CD4-positive, alpha-beta memory T cell (primary cell): ENCODE measurements around the gene DEDD. TPM values are rescaled to one million over a fixed set of nuclear protein-coding genes. Genes with fewer than 3 reads are reported as not detected.

Experiments used
- CTCF ChIA-PET: fragments of 350-600 bp; sonication (Branson Sonifier 250); formaldehyde crosslinking; loops from one replicate; lab custom pipeline; 2021; ENCODE audit warnings: inconsistent platforms; ENCODE audit not compliant: partially characterized antibody; lab: Charles Lee
- POLR2A ChIA-PET: fragments of 350-600 bp; sonication (Branson Sonifier 250); formaldehyde crosslinking; loops from one replicate; lab custom pipeline; 2021; ENCODE audit not compliant: partially characterized antibody; lab: Charles Lee
- DNase-seq, 5 donors: peaks; one replicate each; pipeline versions ENCODE4 v3.0.0 to v3.0.0-alpha.2; 2020 to 2022; ENCODE audit warnings: mixed read lengths in 1 of 5
- H3K27ac ChIP-seq: one replicate; pipeline ENCODE4 v1.7.0; 2013; ENCODE audit warnings: low read depth, low read length
- H3K27me3 ChIP-seq: 2 replicates; pipeline ENCODE4 v1.7.0; 2013; ENCODE audit warnings: mild to moderate bottlenecking, low read length, moderate library complexity; ENCODE audit not compliant: insufficient read depth
- H3K36me3 ChIP-seq: 2 replicates; pipeline ENCODE4 v1.7.0; 2013; ENCODE audit warnings: mild to moderate bottlenecking, low read length, moderate library complexity; ENCODE audit not compliant: insufficient read depth
- H3K4me1 ChIP-seq: 2 replicates; pipeline ENCODE4 v1.7.0; 2013; ENCODE audit warnings: mild to moderate bottlenecking, low read length, moderate library complexity; ENCODE audit not compliant: insufficient read depth
- H3K4me3 ChIP-seq, 2 donors: one replicate each; pipeline ENCODE4 v1.7.0; 2013; ENCODE audit warnings: low read length in 2 of 2, mild to moderate bottlenecking in 1 of 2
- H3K9me3 ChIP-seq, 2 donors: one replicate each; pipeline ENCODE4 v1.7.0; 2013; ENCODE audit warnings: low read length in 2 of 2, control low read depth in 1 of 2; ENCODE audit not compliant: control insufficient read depth in 1 of 2
- H3K27ac Mint-ChIP-seq, 7 donors: one replicate each; pipeline ENCODE4 v1.8.0; 2020 to 2021; ENCODE audit warnings: mixed read lengths in 7 of 7, mild to moderate bottlenecking in 6 of 7, inconsistent platforms in 3 of 7, moderate library complexity in 3 of 7
- H3K27me3 Mint-ChIP-seq, 2 donors: one replicate each; pipeline ENCODE4 v1.8.0; 2020 to 2021; ENCODE audit warnings: mixed read lengths in 2 of 2
- H3K36me3 Mint-ChIP-seq, 2 donors: one replicate each; pipeline ENCODE4 v1.8.0; 2020 to 2021; ENCODE audit warnings: mixed read lengths in 2 of 2, inconsistent platforms in 1 of 2, mild to moderate bottlenecking in 1 of 2
- H3K4me1 Mint-ChIP-seq, 4 donors: one replicate each; pipeline ENCODE4 v1.8.0; 2020 to 2021; ENCODE audit warnings: mixed read lengths in 4 of 4, mild to moderate bottlenecking in 1 of 4
- H3K4me3 Mint-ChIP-seq, 8 donors: one replicate each; pipeline ENCODE4 v1.8.0; 2020 to 2021; ENCODE audit warnings: mixed read lengths in 8 of 8, mild to moderate bottlenecking in 7 of 8, moderate library complexity in 6 of 8, inconsistent platforms in 3 of 8
- H3K9me3 Mint-ChIP-seq, 8 donors: one replicate each; pipeline ENCODE4 v1.8.0; 2020 to 2021; ENCODE audit warnings: mixed read lengths in 8 of 8, mild to moderate bottlenecking in 5 of 8, inconsistent platforms in 3 of 8, moderate library complexity in 1 of 8
- intact Hi-C: fragments of 100-400 bp; cut with micrococcal nuclease; formaldehyde crosslinking; loops from one replicate; pipeline ENCODE4 v1.15.1; 2023
- polyA plus RNA-seq, 2 donors: library from polyadenylated mRNA; unstranded; fragments of 300-500 nt; fragmentation: Illumina TruSeq; gene quantifications; one replicate each; pipeline ENCODE4 v1.2.3, GENCODE V29; 2021
- total RNA-seq, 2 experiments: library from RNA; stranded (reverse); gene quantifications; one replicate each; pipeline ENCODE4 v1.2.3, GENCODE V29; 2021

Gene DEDD
- total and polyA plus RNA-seq, 4 experiments from 2014 or later, result 39.1 to 42.0 (median 41.1) TPM

GRCh38 chr1:161172776-161173376 lies 40.4 kb upstream of the DEDD start:
- intact Hi-C loops, result no loop called here
- no peak overlapping the region for H3K4me3 ChIP-seq
- Mint-ChIP-seq H3K9me3 (no peaks in the 10 kb centered on the region), H3K4me1 (peaks cover 30 to 74% (median 50%) of the 10 kb centered on the region in 4 donors), H3K27me3 (no peaks in the 10 kb centered on the region), H3K36me3 (peaks cover 48 to 76% of the 10 kb centered on the region in 2 donors), H3K4me3 (peak overlapping the region in 2 of 8 donors; percentile 29 to 46), H3K27ac (peak overlapping the region in 5 of 7 donors; percentile 37 to 86 (median 54))
- H3K9me3 ChIP-seq, result no peaks in the 10 kb centered on the region
- H3K27me3 ChIP-seq, result no peaks in the 10 kb centered on the region
- H3K27ac ChIP-seq, result no peak overlapping the region
- H3K4me1 ChIP-seq, result peaks cover 28% of the 10 kb centered on the region
- ChIA-PET POLR2A (interaction anchor here (0.7 to 1.4 kb wide), 3 partner anchors 10 to 118 kb away, joined by 4 to 5 read pairs (median 4); no protein-coding TSS in a partner anchor), CTCF (interaction anchor here (1.3 kb wide), 1 partner anchor 9 kb away, joined by 3 read pairs; no protein-coding TSS in a partner anchor)
- H3K36me3 ChIP-seq, result peaks cover 59% of the 10 kb centered on the region
- DNase-seq, result no peak

DNA sequence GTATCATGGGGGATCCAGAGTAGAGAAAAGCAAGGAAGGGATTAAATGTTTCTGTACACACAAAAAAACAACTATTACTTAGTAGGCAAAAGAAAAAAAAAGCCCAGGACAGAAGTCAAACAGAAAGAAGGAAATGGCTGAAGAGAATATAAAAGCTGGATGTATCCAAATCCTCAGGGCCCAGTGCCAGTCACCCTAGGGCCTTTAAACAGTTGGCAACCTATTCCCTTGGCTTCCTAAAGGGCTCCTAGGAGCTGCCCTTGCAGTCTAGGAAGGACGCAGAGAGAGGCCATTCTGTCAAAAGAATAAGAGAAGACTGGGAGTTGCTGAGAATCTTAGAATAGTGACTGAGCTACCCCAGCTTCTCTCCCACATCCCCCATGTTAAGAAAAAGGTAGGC lies 39.9 kb upstream of the DEDD start:
- Mint-ChIP-seq H3K27me3 (no peaks in the 10 kb centered on the region), H3K4me3 (peak overlapping the region in 1 of 8 donors; percentile 29), H3K4me1 (peaks cover 27 to 74% (median 48%) of the 10 kb centered on the region in 4 donors), H3K27ac (peak overlapping the region in 4 of 7 donors; percentile 36 to 86 (median 72)), H3K36me3 (peaks cover 48 to 76% of the 10 kb centered on the region in 2 donors), H3K9me3 (no peaks in the 10 kb centered on the region)
- Histone ChIP-seq H3K4me1 (peaks cover 29% of the 10 kb centered on the region), H3K36me3 (peaks cover 59% of the 10 kb centered on the region), H3K27ac (no peak overlapping the region), H3K27me3 (no peaks in the 10 kb centered on the region), H3K9me3 (no peaks in the 10 kb centered on the region), H3K4me3 (no peak overlapping the region)
- DNase-seq, result no peak
- ChIA-PET CTCF (interaction anchor here (1.3 kb wide), 1 partner anchor 10 kb away, joined by 3 read pairs; no protein-coding TSS in a partner anchor), POLR2A (interaction anchor here (0.7 to 1.4 kb wide), 3 partner anchors 10 to 119 kb away, joined by 4 to 5 read pairs (median 4); no protein-coding TSS in a partner anchor)
- intact Hi-C loops, result no loop called here

- Mint-ChIP-seq H3K4me1 (peaks cover 30 to 77% (median 49%) of the 10 kb centered on the region in 4 donors), H3K9me3 (no peaks in the 10 kb centered on the region), H3K4me3 (no peak overlapping the region), H3K36me3 (peaks cover 48 to 70% of the 10 kb centered on the region in 2 donors), H3K27ac (peak overlapping the region in 1 of 7 donors; percentile 63), H3K27me3 (no peaks in the 10 kb centered on the region)
- Histone ChIP-seq H3K4me3 (no peak overlapping the region), H3K36me3 (peaks cover 59% of the 10 kb centered on the region), H3K4me1 (peaks cover 33% of the 10 kb centered on the region), H3K27ac (no peak overlapping the region), H3K9me3 (no peaks in the 10 kb centered on the region), H3K27me3 (no peaks in the 10 kb centered on the region)
- intact Hi-C loops, result no loop called here
- ChIA-PET CTCF (interaction anchor here (1.0 to 8.2 kb wide), 3 partner anchors 9 to 44 kb away, joined by 3 to 98 read pairs (median 3); no protein-coding TSS in a partner anchor), POLR2A (interaction anchor here (1.0 to 7.3 kb wide), 5 partner anchors 9 to 102 kb away, joined by 3 to 132 read pairs (median 4); partner anchors contain the start of genes ARHGAP30 and USP21)
- no peak for DNase-seq
Measured at GRCh38 chr1:161171696-161172095, 39.2 kb upstream of the DEDD start.

DNA sequence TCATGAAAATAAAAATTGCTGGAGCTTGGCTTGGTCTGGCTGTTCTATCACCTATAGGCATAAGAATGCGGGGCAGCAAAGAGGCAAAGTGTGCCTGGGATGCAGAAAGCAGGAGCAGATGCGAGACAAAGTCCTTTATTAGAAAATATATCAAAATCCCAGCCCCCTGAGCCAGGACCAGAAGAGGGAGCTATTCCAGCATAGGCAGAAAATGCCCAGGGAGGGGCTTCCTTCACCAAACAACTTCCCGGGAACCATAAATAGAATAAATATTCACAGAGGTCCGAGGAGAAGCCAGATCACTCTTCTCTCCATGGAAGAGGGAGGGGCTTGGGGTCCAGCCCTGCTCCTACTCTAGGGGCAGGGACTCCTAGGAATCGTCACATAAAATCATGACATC lies 38.7 kb upstream of the DEDD start:
- H3K9me3 Mint-ChIP-seq, result no peaks in the 10 kb centered on the region
- H3K4me1 ChIP-seq, result peaks cover 30% of the 10 kb centered on the region
- H3K36me3 ChIP-seq, result peaks cover 59% of the 10 kb centered on the region
- H3K4me3 Mint-ChIP-seq, result no peak overlapping the region
- peaks cover 48 to 67% of the 10 kb centered on the region in 2 donors for H3K36me3 Mint-ChIP-seq
- no peak for DNase-seq
- peak overlapping the region in 3 of 7 donors; percentile 17 to 63 (median 59) for H3K27ac Mint-ChIP-seq
- H3K27me3 Mint-ChIP-seq, result no peaks in the 10 kb centered on the region
- intact Hi-C loops, result no loop called here
- H3K27me3 ChIP-seq, result no peaks in the 10 kb centered on the region
- H3K27ac ChIP-seq, result no peak overlapping the region
- H3K9me3 ChIP-seq, result no peaks in the 10 kb centered on the region
- POLR2A ChIA-PET, result interaction anchor here (0.7 to 7.3 kb wide), 7 partner anchors 9 to 101 kb away, joined by 3 to 132 read pairs (median 4); partner anchors contain the start of genes ARHGAP30, DEDD, NDUFS2 and USP21
- peaks cover 27 to 77% (median 46%) of the 10 kb centered on the region in 4 donors for H3K4me1 Mint-ChIP-seq
- CTCF ChIA-PET, result interaction anchor here (1.0 to 8.2 kb wide), 3 partner anchors 10 to 54 kb away, joined by 3 to 98 read pairs (median 10); partner anchors contain the start of gene TOMM40L
- H3K4me3 ChIP-seq, result no peak overlapping the region

DNA sequence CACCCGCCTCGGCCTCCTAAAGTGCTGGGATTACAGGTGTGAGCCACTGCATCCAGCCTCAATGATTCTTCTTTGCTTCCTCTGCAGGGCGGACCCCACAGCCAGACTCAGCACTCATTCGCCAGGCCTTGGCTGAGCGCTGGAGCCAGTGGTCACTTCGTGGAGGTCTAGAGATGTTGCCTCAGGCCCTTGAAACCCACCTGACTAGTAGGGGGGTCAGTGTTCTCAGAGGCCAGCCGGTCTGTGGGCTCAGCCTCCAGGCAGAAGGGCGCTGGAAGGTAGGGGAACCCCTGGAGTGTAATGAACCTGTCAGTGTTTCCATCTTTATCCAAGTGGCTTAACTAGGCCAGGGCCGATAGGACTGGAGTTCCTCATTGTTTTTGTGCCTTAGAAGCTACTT lies 36.4 kb upstream of the DEDD start:
- Histone ChIP-seq H3K27ac (no peak overlapping the region), H3K36me3 (peaks cover 46% of the 10 kb centered on the region), H3K9me3 (no peaks in the 10 kb centered on the region), H3K4me3 (no peak overlapping the region), H3K4me1 (peaks cover 26% of the 10 kb centered on the region), H3K27me3 (no peaks in the 10 kb centered on the region)
- peaks cover 32 to 54% of the 10 kb centered on the region in 2 donors for H3K36me3 Mint-ChIP-seq
- H3K27ac Mint-ChIP-seq, result peak overlapping the region in 3 of 7 donors; percentile 6 to 70 (median 52)
- H3K9me3 Mint-ChIP-seq, result no peaks in the 10 kb centered on the region
- ChIA-PET POLR2A (interaction anchor here (0.7 to 7.3 kb wide), 6 partner anchors 12 to 144 kb away, joined by 3 to 132 read pairs (median 4); partner anchors contain the start of gene NDUFS2), CTCF (interaction anchor here (0.6 to 8.2 kb wide), 8 partner anchors 7 to 179 kb away, joined by 4 to 115 read pairs (median 46); partner anchors contain the start of genes B4GALT3, NDUFS2 and TOMM40L)
- H3K27me3 Mint-ChIP-seq, result no peaks in the 10 kb centered on the region
- peaks cover 14 to 74% (median 40%) of the 10 kb centered on the region in 4 donors for H3K4me1 Mint-ChIP-seq
- H3K4me3 Mint-ChIP-seq, result peak overlapping the region in 1 of 8 donors; percentile 44
- DNase-seq, result no peak
- intact Hi-C loops, result loop anchor here (5.0 kb wide), 1 partner anchor 122 kb away; the partner anchor contains the start of gene USF1

- Histone ChIP-seq H3K4me1 (peaks cover 29% of the 10 kb centered on the region), H3K4me3 (peak overlapping the region; percentile 50 to 77), H3K27me3 (no peaks in the 10 kb centered on the region), H3K36me3 (peaks cover 42% of the 10 kb centered on the region), H3K27ac (peak overlapping the region; percentile 83), H3K9me3 (no peaks in the 10 kb centered on the region)
- H3K36me3 Mint-ChIP-seq, result peaks cover 25 to 48% of the 10 kb centered on the region in 2 donors
- CTCF ChIA-PET, result interaction anchor here (1.0 to 8.2 kb wide), 21 partner anchors 9 to 216 kb away, joined by 3 to 115 read pairs (median 9); partner anchors contain the start of genes B4GALT3, CFAP126, DEDD and NDUFS2
- H3K4me3 Mint-ChIP-seq, result peak overlapping the region; percentile 89 to 96 (median 94)
- intact Hi-C loops, result loop anchor here (1.0 to 5.0 kb wide), 6 partner anchors 10 to 120 kb away; partner anchors contain the start of genes B4GALT3, DEDD, NDUFS2 and USF1
- DNase-seq, result no peak
- H3K27me3 Mint-ChIP-seq, result no peaks in the 10 kb centered on the region
- H3K9me3 Mint-ChIP-seq, result peaks cover 0 to 2% (median 0%) of the 10 kb centered on the region in 8 donors
- peak overlapping the region; percentile 96 to 100 (median 100) for H3K27ac Mint-ChIP-seq
- POLR2A ChIA-PET, result interaction anchor here (0.8 to 7.3 kb wide), 28 partner anchors 9 to 223 kb away, joined by 3 to 132 read pairs (median 6); partner anchors contain the start of genes B4GALT3, DEDD, KLHDC9 and NDUFS2
- peaks cover 17 to 72% (median 39%) of the 10 kb centered on the region in 4 donors for H3K4me1 Mint-ChIP-seq
Measured at GRCh38 chr1:161166669-161167548, 34.4 kb upstream of the DEDD start.
